GM12801 (cell line): ENCODE results near the gene BCO2.

Experiments
- CTCF ChIP-seq: IDR thresholded peaks from one replicate; pipeline ENCODE4 v1.5.1; 2011; ENCODE audit warnings: control low read depth; ENCODE audit not compliant: insufficient read length; ENCODE audit errors: extremely low read depth

The BCO2 gene

DNA sequence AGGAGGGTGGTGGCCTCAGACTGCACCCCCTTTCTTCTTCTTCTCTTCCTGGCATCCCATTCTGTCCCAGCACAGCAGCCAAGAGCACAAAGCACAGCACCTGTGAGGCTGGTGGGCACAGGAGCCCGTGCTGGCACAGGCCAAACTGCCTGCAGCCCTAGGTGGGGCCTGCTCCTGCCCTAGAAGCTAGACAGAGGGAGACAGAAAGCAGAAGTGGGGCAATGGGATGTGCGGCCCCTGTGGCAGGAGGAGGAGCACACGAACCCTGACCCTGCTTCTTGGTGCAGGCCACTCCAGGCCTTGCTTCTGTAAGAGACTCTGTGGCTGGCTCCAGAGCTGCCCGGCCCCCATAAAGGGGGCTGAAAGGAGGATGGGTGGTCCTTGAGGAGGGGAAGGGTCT lies 47.0 kb downstream of the BCO2 start:
- TF ChIP-seq CTCF = no peak

DNA sequence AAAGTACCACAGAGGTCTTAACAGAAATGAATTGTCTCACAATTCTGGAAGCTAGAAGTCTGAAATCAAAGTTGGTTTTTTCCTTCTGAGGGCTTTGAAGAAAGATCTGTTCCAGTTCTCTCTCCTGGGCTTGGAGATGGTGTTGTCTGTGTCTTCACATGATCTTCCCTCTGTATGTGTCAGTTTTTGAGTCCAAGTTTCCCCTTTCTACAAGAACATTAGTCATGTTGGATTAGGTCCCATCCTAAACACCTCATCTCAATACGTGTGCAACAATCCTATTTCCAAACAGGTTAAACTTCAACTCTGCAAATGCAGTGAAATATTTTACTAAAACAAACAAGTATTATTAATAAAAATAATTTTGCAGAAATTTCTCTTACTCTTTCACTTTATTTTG lies 47.8 kb downstream of the BCO2 start:
- TF ChIP-seq CTCF = no peak

DNA sequence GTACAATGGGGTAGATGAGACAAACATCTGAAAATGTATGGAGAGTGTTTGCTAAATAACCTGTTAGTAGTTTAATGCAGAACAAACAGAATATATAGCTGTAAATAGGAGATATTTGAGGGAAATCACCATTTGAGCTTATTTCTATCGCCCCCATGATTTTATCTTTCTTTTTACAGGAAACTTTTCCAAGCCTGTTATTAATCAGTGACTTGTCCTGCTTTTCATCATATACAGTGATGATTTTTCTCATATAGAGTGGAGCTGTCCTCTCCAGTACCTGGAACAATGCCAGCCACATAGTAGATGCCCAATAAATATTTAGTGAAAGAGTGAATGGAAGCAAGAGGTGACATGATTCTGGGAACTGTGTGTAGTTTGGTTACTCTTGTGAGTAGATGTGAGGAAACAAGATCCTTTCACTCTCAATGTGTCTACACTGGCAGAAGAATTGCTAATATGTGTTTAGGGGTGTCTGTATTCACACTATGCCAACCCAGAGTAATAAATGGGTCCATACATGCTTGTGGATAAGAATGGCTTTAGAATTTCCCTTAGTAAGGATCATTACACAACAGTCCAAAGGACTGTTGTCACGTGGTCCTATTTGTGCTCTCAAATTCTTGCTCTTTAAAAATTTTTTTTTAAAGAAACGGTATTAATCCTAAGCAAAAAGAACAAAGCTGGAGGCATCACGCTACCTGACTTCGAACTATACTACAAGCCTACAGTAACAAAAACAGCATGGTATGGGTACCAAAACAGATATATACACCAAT lies 48.6 kb downstream of the BCO2 start:
- no peak for TF ChIP-seq CTCF

DNA sequence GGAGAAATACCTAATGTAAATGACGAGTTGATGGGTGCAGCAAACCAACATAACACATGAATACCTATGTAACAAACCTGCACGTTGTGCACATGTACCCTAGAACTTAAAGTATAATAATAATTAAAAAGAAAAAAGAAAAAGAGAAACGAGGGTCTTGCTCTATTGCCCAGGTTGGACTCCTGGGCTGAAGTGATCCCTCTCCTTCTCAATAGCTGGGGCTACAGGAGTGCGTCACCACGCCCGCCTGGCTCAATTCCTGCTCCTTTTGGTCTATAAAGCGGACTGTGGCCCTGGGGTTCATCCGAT lies 50.4 kb downstream of the BCO2 start:
- no peak for TF ChIP-seq CTCF

DNA sequence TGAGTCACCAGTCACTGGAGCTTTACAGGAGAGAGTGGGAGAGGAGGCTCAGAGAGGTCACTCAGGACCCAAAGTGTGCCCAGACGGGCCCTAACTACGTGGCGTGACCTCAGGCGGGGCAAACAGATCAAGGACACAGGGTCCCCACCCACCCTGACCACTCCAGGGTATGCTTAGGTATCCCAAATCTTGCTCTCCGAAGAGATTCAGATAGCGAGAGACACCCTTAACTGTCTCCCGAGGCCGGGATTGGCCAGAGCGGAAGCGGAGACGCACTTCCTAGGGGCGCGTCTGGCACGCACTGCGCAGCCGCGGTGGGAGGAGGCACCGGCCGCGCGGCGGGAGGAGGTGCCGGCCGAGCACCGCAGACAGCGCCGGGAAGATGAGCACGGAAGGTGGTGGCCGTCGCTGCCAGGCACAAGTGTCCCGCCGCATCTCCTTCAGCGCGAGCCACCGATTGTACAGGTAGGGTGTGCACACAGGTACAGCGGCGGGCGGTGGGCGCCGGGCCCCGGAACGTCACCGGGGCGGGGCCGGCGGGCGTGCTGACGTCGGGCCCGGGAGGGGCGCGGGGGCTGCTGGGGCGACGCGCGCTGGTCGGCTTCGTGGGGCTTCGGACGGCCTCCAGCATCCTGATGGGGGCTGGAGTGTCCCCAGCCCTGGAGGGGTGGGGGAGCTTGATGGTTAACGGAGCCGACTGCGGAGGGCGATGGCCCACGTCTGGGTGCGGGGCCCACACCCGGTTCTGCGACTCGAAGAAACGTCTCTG lies 50.9 kb downstream of the BCO2 start, which contains the start of gene PTS:
Gene PTS (plus strand): TSS at position 367 of the 769 bp plus-strand sequence. CDS start 16 bp downstream, at position 383.
- no peak for TF ChIP-seq CTCF

GRCh38 chr11:112226831-112227401 lies 51.6 kb downstream of the BCO2 start:
- no peak for TF ChIP-seq CTCF

DNA sequence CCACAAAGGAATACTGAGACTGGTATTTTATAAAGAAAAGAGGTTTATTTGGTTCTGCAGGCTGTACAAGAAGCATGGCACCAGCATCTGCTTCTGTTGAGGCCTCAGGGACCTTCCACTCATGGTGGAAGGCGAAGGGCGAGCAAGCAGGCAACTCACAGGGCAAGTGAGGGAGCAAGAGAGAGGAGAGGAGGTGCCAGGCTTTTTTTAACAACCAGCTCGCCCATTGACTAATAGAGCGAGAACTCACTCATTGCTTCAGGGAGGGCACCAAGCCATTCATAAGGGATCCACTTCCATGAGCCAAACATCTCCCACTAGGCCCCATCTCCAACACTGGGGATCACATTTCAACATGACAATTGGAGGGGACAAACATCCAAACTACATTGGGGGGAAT lies 52.2 kb downstream of the BCO2 start:
- TF ChIP-seq CTCF = no peak
